SK-N-DZ (cell line): Measurements from ENCODE around the gene CLK4.

Experiments used
- DNase-seq: peaks from one replicate; pipeline ENCODE4 v3.0.0-alpha.2; 2015; ENCODE audit warnings: low spot score
- small RNA-seq, 2 experiments: library from RNA; depleted of rRNA; stranded (forward); fragments of <200 nt; gene quantifications; one replicate each; pipeline ENCODE3, GENCODE V24; 2014

The CLK4 gene

GRCh38 chr5:178554311-178554710 is 72.5 kb downstream of the CLK4 start:
- no peak for DNase-seq

GRCh38 chr5:178553517-178553916 is 73.3 kb downstream of the CLK4 start:
- no peak for DNase-seq

Small RNA genes lying within 50 kb of the gene (small RNA-seq; reads per million reads assigned to genes)
- gene RN7SKP70: 0 reads per million in 2 experiments
